Caco-2 (cell line): ENCODE results near the gene OR2T10. TPM values are rescaled to one million over a fixed set of nuclear protein-coding genes. Genes with fewer than 3 reads are reported as not detected.
"Not testable (repeated sequence)": the region's sequence is repeated elsewhere in the genome, so short reads cannot be mapped to it uniquely, and the experiment has no call there.

Experiments used
- BruUV-seq: library from RNA; stranded (reverse); fragments of 400-500 nt; replicated peaks from 2 replicates; lab custom pipeline; 2021; lab: Mats Ljungman, UMichigan
- CTCF ChIA-PET: fragments of 300-600 bp; sonication (Branson Sonifier 250); formaldehyde crosslinking; loops from one replicate; lab custom pipeline; 2022; ENCODE audit warnings: antibody characterized with exemption; lab: Charles Lee
- POLR2A ChIA-PET: fragments of 300-600 bp; sonication (Branson Sonifier 250); formaldehyde crosslinking; loops from one replicate; lab custom pipeline; 2022; ENCODE audit warnings: antibody characterized with exemption; lab: Charles Lee
- DNase-seq, 2 experiments: peaks; one replicate each; pipeline versions ENCODE4 v3.0.0 to v3.0.0-alpha.2; 2020 to 2022
- H3K27me3 ChIP-seq: replicated peaks from 2 replicates; pipeline ENCODE4 v1.6.0; 2011; ENCODE audit warnings: low read length; ENCODE audit not compliant: control insufficient read depth, insufficient read depth
- H3K36me3 ChIP-seq: 2 replicates; pipeline ENCODE4 v1.5.1; 2011; ENCODE audit warnings: low read length; ENCODE audit not compliant: control insufficient read depth, insufficient read depth
- H3K4me1 ChIP-seq: fragments of 250-450 bp; sonication (Bioruptor Pico); 2 replicates; pipeline ENCODE4 v1.5.1; 2020; ENCODE audit warnings: mild to moderate bottlenecking
- H3K4me3 ChIP-seq: 2 replicates; pipeline ENCODE4 v1.5.1; 2011; ENCODE audit warnings: low read depth, mild to moderate bottlenecking, control low read depth, low read length
- H3K9me3 ChIP-seq: fragments of 250-450 bp; sonication (Bioruptor Pico); 2 replicates; pipeline ENCODE4 v1.5.1; 2020; ENCODE audit warnings: mild to moderate bottlenecking, moderate library complexity
- H3K27ac Mint-ChIP-seq: one replicate; pipeline ENCODE4 v1.8.0; 2022; ENCODE audit warnings: mixed read lengths; ENCODE audit not compliant: unreplicated experiment
- H3K27me3 Mint-ChIP-seq: one replicate; pipeline ENCODE4 v1.8.0; 2022; ENCODE audit warnings: mixed read lengths; ENCODE audit not compliant: insufficient read depth, unreplicated experiment
- H3K36me3 Mint-ChIP-seq: one replicate; pipeline ENCODE4 v1.8.0; 2022; ENCODE audit warnings: mild to moderate bottlenecking, mixed read lengths; ENCODE audit not compliant: insufficient read depth, unreplicated experiment
- H3K4me1 Mint-ChIP-seq: one replicate; pipeline ENCODE4 v1.8.0; 2022; ENCODE audit warnings: low read depth, mixed read lengths; ENCODE audit not compliant: unreplicated experiment
- H3K4me3 Mint-ChIP-seq: one replicate; pipeline ENCODE4 v1.8.0; 2022; ENCODE audit warnings: mild to moderate bottlenecking, moderate library complexity, mixed read lengths; ENCODE audit not compliant: unreplicated experiment
- H3K9me3 Mint-ChIP-seq: one replicate; pipeline ENCODE4 v1.8.0; 2022; ENCODE audit warnings: mixed read lengths; ENCODE audit not compliant: unreplicated experiment
- intact Hi-C: fragments of 100-400 bp; cut with micrococcal nuclease; formaldehyde crosslinking; loops from one replicate; pipeline ENCODE4 v1.10.0; 2022; ENCODE audit not compliant: unreplicated experiment
- total RNA-seq: library from RNA; stranded (reverse); gene quantifications from 2 replicates; pipeline ENCODE4 v1.2.3, GENCODE V29; 2022

Gene OR2T10
- total RNA-seq, 1 experiment from 2014 or later = not detected

DNA sequence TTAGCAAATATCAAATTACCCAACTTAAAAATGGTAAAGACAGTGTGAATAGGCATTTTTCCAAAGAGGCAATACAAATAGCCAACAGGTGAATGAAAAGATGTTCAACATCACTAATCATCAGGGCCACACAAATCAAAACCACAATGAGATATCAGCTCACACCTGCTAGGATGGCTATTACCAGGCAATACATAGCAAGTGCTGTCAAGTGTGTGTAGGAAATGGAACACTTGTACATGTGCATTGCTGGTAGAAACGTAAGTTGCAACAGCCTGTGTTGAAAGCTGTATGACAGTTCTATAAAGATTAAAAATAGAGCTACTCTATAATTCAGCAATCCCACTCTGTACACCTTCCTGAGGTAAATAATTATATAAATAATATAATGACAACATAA is 25.5 kb downstream of the OR2T10 start:
- H3K36me3 Mint-ChIP-seq, H3K27me3 ChIP-seq, DNase-seq, POLR2A ChIA-PET, H3K9me3 ChIP-seq, intact Hi-C loops, H3K4me3 ChIP-seq, H3K4me1 ChIP-seq, H3K36me3 ChIP-seq, H3K27ac Mint-ChIP-seq, H3K9me3 Mint-ChIP-seq, CTCF ChIA-PET, H3K27me3 Mint-ChIP-seq, BruUV-seq, H3K4me1 Mint-ChIP-seq, H3K4me3 Mint-ChIP-seq: not testable (repeated sequence)

DNA sequence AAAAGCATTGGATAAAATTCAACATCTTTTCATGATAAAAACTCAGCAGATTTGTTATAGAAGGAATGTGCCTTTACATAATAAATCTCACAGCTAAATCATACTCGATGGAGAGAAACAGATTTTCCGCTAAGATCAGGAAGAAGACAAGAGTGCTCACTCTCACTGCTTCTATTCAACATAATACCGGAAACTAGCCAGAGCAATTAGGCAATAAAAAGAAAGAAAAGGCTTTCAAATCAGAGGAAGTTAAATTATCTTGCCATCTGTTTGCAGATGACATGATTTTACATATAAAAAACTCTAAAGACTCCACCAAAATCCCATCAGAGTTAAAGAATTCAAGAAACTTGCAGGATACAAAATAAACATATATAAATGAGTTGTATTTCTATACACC is 26.7 kb downstream of the OR2T10 start:
- H3K4me3 Mint-ChIP-seq, H3K9me3 ChIP-seq, H3K4me1 ChIP-seq, H3K4me1 Mint-ChIP-seq, H3K36me3 Mint-ChIP-seq, BruUV-seq, H3K27ac Mint-ChIP-seq, H3K36me3 ChIP-seq, intact Hi-C loops, H3K4me3 ChIP-seq, DNase-seq, H3K27me3 ChIP-seq, H3K27me3 Mint-ChIP-seq, H3K9me3 Mint-ChIP-seq, POLR2A ChIA-PET, CTCF ChIA-PET: not testable (repeated sequence)

DNA sequence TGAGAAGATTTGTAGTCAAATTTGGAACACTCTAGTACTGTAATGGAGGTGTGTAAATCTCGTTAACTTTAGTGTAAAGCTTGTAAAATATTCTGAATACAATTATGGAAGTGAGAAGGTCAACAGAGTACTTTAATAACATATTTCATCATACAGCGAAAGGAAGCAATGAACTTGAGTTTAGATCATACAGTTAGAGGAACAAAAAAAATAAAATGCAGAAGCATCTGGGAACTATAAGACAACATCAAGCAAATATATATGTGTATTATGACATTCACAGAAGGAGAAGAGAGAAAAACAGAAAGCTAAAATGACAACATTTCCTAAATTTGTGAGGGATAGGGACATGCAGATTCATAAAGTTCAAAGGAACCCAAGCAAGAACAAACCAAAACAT is 28.5 kb downstream of the OR2T10 start:
- H3K36me3 Mint-ChIP-seq, H3K9me3 ChIP-seq, intact Hi-C loops, CTCF ChIA-PET, H3K4me3 Mint-ChIP-seq, H3K27me3 ChIP-seq, H3K36me3 ChIP-seq, BruUV-seq, H3K4me1 Mint-ChIP-seq, H3K27me3 Mint-ChIP-seq, DNase-seq, H3K9me3 Mint-ChIP-seq, H3K4me1 ChIP-seq, H3K4me3 ChIP-seq, POLR2A ChIA-PET, H3K27ac Mint-ChIP-seq: not testable (repeated sequence)

DNA sequence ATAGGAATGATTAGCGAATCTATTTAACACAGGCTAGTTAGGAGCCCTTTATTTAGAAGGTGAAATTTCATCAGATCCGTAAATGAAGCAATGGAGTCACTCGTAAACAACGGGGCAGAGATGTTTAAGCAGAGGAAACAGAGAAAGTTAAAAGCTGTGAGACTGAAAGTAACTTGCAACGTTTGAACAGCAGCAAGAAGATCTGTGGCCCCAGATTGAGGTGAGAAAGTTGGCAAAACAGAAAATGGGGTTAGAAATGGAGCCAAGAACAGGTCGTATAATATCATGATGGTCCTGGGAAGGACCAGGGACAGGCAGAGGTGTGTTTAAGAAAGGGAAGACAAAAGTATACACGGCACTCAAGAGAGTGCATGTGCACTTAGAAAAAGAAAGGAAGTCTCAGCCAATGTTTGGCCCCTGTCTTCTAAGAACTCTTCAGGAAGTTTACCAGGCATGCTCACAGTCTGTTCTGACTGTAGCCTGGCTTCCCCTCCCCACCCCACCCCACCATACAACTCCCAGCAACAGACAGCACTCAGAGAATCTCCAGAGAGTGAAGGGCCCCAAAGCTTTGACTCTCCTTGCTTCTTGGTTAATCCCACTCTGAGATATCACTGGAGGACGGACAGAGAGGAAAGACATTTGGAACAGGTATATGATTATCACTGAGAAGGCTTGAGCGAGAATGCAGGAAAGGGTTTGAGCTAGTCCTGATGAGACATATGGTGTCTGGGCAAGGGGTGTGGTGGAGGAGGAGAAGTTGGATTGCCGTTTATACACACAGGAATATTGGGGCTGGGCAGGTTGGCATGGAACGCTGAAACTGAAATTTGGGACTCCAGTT is 31.7 kb downstream of the OR2T10 start:
- H3K9me3 Mint-ChIP-seq, H3K36me3 Mint-ChIP-seq, H3K4me3 ChIP-seq, H3K27me3 Mint-ChIP-seq, POLR2A ChIA-PET, intact Hi-C loops, CTCF ChIA-PET, H3K27ac Mint-ChIP-seq, DNase-seq, BruUV-seq, H3K4me1 Mint-ChIP-seq, H3K27me3 ChIP-seq, H3K4me1 ChIP-seq, H3K9me3 ChIP-seq, H3K4me3 Mint-ChIP-seq, H3K36me3 ChIP-seq: not testable (repeated sequence)

DNA sequence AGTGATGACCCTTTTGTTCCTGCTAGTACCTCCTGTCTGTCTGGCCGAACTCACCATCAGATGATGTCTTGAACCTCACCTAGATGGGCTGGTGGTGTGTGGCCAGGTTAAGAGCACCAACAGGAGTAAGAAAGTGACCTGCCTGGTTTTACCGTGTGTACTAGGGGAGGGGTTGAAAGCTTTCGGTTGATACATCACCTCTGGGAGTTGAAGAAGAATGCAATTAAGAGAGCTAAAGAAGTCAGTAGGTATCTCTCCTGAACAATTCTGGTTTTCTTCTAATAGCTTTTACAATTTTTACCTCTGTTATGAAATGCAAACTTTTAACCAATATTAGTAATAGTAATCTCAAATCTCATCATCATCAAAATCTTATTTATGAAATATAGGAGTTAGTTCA is 34.8 kb downstream of the OR2T10 start, which contains the start of gene OR2T29:
TSS of gene OR2T29 (minus strand) at position 101 of the 400 bp plus-strand sequence. CDS start 3,281 bp downstream, outside the sequence.
- H3K9me3 ChIP-seq, CTCF ChIA-PET, POLR2A ChIA-PET, H3K27me3 Mint-ChIP-seq, intact Hi-C loops, BruUV-seq, H3K4me1 ChIP-seq, DNase-seq, H3K27ac Mint-ChIP-seq, H3K36me3 ChIP-seq, H3K4me3 Mint-ChIP-seq, H3K4me1 Mint-ChIP-seq, H3K36me3 Mint-ChIP-seq, H3K4me3 ChIP-seq, H3K9me3 Mint-ChIP-seq, H3K27me3 ChIP-seq: not testable (repeated sequence)

DNA sequence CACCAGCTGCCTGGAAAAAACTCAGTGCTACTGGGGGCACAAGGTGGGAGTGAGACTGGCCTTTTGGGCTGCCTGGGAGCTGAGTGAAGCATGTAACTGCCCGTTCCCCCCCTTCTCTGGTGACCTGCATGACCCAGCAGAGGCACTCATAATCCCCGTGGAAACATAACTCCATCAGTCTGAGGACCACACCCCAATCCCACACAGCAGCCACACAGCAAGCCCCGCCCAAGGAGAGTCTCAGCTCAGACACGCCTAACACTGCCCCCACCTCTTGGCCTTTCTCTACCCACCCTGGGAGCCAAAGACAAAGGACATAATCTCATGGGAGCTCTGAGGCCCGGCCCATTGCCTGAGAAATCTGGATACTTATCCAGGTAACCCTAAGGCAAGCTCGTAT is 46.5 kb downstream of the OR2T10 start:
- not testable (repeated sequence) for H3K27me3 ChIP-seq, H3K27ac Mint-ChIP-seq

DNA sequence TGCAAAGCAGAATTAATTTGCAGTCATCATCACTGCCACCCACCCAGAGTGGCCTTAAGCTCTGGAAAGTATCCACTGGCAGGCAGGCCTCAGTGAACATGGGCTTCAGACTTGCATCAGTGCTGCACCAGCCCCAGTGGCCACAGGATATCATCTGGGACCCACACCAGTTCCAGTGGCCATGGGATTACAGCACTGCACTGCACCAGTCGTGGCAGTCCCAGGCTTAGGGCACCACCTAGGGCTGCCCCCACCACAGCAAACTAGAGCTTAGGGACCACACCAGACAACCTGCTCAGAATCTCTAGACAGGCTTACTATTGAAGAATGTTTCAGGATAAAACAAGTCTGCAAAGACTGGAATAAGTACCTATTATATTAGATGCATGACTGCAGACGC is 50.1 kb downstream of the OR2T10 start:
- not testable (repeated sequence) for H3K9me3 Mint-ChIP-seq

More for the DNA sequence above, 46.5 kb downstream of the OR2T10 start:
- POLR2A ChIA-PET, H3K36me3 ChIP-seq, H3K4me3 Mint-ChIP-seq, H3K27me3 Mint-ChIP-seq, H3K4me1 ChIP-seq, BruUV-seq, H3K36me3 Mint-ChIP-seq, H3K4me1 Mint-ChIP-seq, H3K9me3 Mint-ChIP-seq, H3K4me3 ChIP-seq, CTCF ChIA-PET, intact Hi-C loops, DNase-seq, H3K9me3 ChIP-seq: not testable (repeated sequence)

More for the DNA sequence above, 50.1 kb downstream of the OR2T10 start:
- H3K27me3 Mint-ChIP-seq, H3K27ac Mint-ChIP-seq, H3K27me3 ChIP-seq, POLR2A ChIA-PET, BruUV-seq, CTCF ChIA-PET, H3K36me3 Mint-ChIP-seq, H3K4me3 ChIP-seq, H3K36me3 ChIP-seq, H3K9me3 ChIP-seq, DNase-seq, H3K4me1 Mint-ChIP-seq, H3K4me3 Mint-ChIP-seq, intact Hi-C loops, H3K4me1 ChIP-seq: not testable (repeated sequence)
